AML-193 (cell line): ENCODE results near the gene EIF4E1B.

ENCODE experiments used
- DNase-seq, 2 experiments: peaks; one replicate each; lab custom pipeline; 2025; lab: John Stamatoyannopoulos, UW

EIF4E1B gene

GRCh38 chr5:176692839-176693476, 62.5 kb downstream of the EIF4E1B start:
- DNase-seq, result no peak

- peak; percentile 16 to 20 for DNase-seq
Observed at GRCh38 chr5:176693477-176693851, 63.0 kb downstream of the EIF4E1B start.

- DNase-seq, result no peak
Observed at GRCh38 chr5:176694146-176694545, 63.7 kb downstream of the EIF4E1B start.

- no peak for DNase-seq
Observed at GRCh38 chr5:176694631-176695030, 64.2 kb downstream of the EIF4E1B start.

- no peak for DNase-seq
Observed at GRCh38 chr5:176695073-176695472, 64.6 kb downstream of the EIF4E1B start.
